Smooth muscle cell (in vitro differentiated cells): ENCODE results near the gene ETV6. TPM values are rescaled to one million over a fixed set of nuclear protein-coding genes. Genes with fewer than 3 reads are reported as not detected.

Experiments
- DNase-seq: peaks from one replicate; lab custom pipeline; 2025; ENCODE audit not compliant: unreplicated experiment; lab: John Stamatoyannopoulos, UW
- H2AFZ ChIP-seq: fragments of 200-600 bp; sonication (generic); 2 replicates; pipeline ENCODE4 v1.6.0; 2016; ENCODE audit warnings: antibody characterized with exemption, low read depth, mild to moderate bottlenecking
- H3F3A ChIP-seq: fragments of 200-600 bp; sonication (generic); 2 replicates; pipeline ENCODE4 v1.6.0; 2017; ENCODE audit warnings: antibody characterized with exemption, low read depth
- H3K27ac ChIP-seq: fragments of 200-600 bp; sonication (generic); 2 replicates; pipeline ENCODE4 v1.5.1; 2016; ENCODE audit warnings: low read depth, mild to moderate bottlenecking
- H3K27me3 ChIP-seq: fragments of 200-600 bp; sonication (generic); 2 replicates; pipeline ENCODE4 v1.6.1; 2016; ENCODE audit warnings: low read depth, mild to moderate bottlenecking
- H3K36me3 ChIP-seq: fragments of 200-600 bp; sonication (generic); 2 replicates; pipeline ENCODE4 v1.5.1; 2016; ENCODE audit warnings: low read depth
- H3K4me1 ChIP-seq: fragments of 200-600 bp; sonication (generic); 2 replicates; pipeline ENCODE4 v1.5.1; 2016; ENCODE audit warnings: low read depth
- H3K4me2 ChIP-seq: fragments of 200-600 bp; sonication (generic); 2 replicates; pipeline ENCODE4 v1.6.0; 2016; ENCODE audit warnings: mild to moderate bottlenecking
- H3K4me3 ChIP-seq: fragments of 200-600 bp; sonication (generic); 2 replicates; pipeline ENCODE4 v1.5.1; 2016; ENCODE audit warnings: mild to moderate bottlenecking
- H3K79me2 ChIP-seq: fragments of 200-600 bp; sonication (generic); 2 replicates; pipeline ENCODE4 v1.6.0; 2016; ENCODE audit warnings: low read depth, mild to moderate bottlenecking
- H3K9ac ChIP-seq: fragments of 200-600 bp; sonication (generic); 2 replicates; pipeline ENCODE4 v1.6.0; 2016; ENCODE audit warnings: low read depth
- H3K9me3 ChIP-seq: fragments of 200-600 bp; sonication (generic); replicated peaks from 2 replicates; pipeline ENCODE4 v1.5.1; 2016; ENCODE audit warnings: low read depth
- H4K20me1 ChIP-seq: fragments of 200-600 bp; sonication (generic); 2 replicates; pipeline ENCODE4 v1.6.0; 2016; ENCODE audit warnings: low read depth
- WGBS: methylation state at CpG from one replicate; pipeline ENCODE4 v1.1.7; 2016; ENCODE audit warnings: low lambda C conversion rate; 5-methylcytosine and 5-hydroxymethylcytosine counted together
- polyA plus RNA-seq: library from polyadenylated mRNA; unstranded; fragments of >200 nt; fragmentation: Nextera tagmentation; extraction: Ambion mirVana; gene quantifications from 2 replicates; pipeline ENCODE4 v1.2.1, GENCODE V29; 2016
- total RNA-seq: library from RNA; depleted of rRNA; stranded (reverse); fragments of >200 nt; gene quantifications from 2 replicates; pipeline ENCODE4 v1.2.3, GENCODE V29; 2014
- TF ChIP-seq, protein P1 (sequence below): fragments of 200-600 bp; sonication (generic); IDR thresholded peaks from 2 replicates; pipeline ENCODE4 v1.5.1; 2017; ENCODE audit warnings: borderline replicate concordance, mild to moderate bottlenecking, antibody characterized with exemption; ENCODE audit not compliant: insufficient read depth, poor library complexity, severe bottlenecking

ETV6 gene
- total and polyA plus RNA-seq, 2 experiments from 2014 or later: 11.5 to 23.8 TPM

DNA sequence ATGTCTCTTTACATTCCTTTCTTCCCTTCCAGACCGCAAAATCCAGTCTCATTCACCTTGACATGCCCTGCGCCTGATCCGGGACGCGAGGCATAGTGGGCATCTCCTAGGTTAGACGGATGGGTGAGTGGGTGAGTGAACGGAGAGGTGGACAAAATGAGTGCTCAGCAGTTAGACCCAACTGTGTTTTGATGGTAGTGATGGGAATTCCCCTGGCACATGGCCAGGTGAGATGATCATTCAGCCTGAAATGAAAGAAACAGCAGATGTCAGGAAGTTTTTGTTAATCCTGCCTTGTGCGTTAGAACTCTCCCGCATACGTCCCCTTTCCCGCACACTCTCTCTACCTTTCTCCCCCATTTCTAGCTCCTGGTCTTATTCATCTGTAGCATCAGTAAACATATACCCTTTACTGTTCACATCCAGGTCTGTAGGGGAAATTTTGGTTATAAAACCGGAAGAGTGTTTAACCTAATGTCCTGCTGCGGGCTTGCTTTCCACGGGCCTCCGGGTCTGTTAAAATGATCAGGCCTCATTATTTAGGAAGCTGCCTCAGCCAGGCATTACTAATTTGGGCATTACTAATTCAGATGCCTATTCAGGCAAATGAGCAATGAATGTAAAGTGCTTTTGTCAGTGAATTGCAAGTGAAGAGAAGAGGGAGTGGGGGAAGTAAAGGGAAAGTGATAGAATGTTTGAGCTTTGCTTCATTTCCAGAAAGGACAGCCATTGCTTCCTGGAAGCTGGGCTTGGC is 172.8 kb downstream of the ETV6 start:
- H3K27me3 ChIP-seq: no peaks in the 10 kb centered on the region
- H3K9ac ChIP-seq: peak overlapping the region; percentile 76
- H3K27ac ChIP-seq: peak overlapping the region; percentile 91
- peak overlapping the region; percentile 32 for H3K4me2 ChIP-seq
- H3F3A ChIP-seq: peaks cover 14% of the 10 kb centered on the region
- H2AFZ ChIP-seq: no peak overlapping the region
- H3K4me3 ChIP-seq: no peak overlapping the region
- H3K79me2 ChIP-seq: peaks cover 38% of the 10 kb centered on the region
- H3K36me3 ChIP-seq: peaks cover 2% of the 10 kb centered on the region
- TF ChIP-seq, protein P1, sequence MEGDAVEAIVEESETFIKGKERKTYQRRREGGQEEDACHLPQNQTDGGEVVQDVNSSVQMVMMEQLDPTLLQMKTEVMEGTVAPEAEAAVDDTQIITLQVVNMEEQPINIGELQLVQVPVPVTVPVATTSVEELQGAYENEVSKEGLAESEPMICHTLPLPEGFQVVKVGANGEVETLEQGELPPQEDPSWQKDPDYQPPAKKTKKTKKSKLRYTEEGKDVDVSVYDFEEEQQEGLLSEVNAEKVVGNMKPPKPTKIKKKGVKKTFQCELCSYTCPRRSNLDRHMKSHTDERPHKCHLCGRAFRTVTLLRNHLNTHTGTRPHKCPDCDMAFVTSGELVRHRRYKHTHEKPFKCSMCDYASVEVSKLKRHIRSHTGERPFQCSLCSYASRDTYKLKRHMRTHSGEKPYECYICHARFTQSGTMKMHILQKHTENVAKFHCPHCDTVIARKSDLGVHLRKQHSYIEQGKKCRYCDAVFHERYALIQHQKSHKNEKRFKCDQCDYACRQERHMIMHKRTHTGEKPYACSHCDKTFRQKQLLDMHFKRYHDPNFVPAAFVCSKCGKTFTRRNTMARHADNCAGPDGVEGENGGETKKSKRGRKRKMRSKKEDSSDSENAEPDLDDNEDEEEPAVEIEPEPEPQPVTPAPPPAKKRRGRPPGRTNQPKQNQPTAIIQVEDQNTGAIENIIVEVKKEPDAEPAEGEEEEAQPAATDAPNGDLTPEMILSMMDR: no peak
- H4K20me1 ChIP-seq: no peaks in the 10 kb centered on the region
- whole genome bisulfite sequencing: 76% methylated on average over 15 of the region's 15 CpGs
- peaks cover 40% of the 10 kb centered on the region for H3K4me1 ChIP-seq
- DNase-seq: no peak
- H3K9me3 ChIP-seq: no peaks in the 10 kb centered on the region

DNA sequence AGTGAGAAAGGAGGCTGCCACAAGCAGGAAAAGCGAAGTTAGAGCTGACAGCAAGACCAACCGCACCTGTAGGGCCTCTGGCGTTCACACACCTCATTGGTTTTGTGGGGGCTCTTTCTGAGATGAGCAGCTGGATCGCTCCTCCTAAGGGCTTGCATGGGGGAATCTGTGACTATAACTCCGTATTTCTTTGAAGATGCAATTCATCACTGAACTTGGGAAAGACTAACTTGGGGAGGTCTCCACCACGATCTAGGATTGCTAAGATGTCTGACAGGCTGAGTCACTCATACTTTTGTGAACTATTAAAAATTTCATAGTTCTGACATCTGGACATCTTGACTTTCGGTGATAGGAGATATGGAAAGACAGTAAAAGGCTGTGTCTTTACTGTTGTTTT is 173.6 kb downstream of the ETV6 start:
- Histone ChIP-seq H3K9ac (peak overlapping the region; percentile 76), H3K4me2 (peak overlapping the region; percentile 32), H2AFZ (no peak overlapping the region)

DNA sequence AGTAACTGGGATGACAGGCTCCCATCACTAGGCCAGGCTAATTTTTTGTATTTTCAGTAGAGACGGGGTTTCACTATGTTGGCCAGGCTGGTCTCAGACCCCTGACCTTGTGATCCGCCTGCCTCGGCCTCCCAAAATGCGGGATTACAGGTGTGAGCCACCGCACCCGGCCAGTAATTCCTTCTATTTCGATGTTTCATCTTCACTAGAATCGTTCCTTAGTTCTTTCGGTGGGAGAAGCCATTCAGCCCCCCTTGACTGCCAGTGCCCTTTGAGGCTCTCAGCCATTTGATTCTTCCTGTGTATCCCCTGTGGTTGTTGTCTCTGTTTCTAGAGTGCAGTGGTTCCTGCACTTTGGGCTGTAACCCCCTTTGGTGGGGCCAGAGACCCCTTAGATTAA is 174.1 kb downstream of the ETV6 start:
- peak overlapping the region; percentile 91 for H3K27ac ChIP-seq

More for the DNA sequence above, 173.6 kb downstream of the ETV6 start:
- no peaks in the 10 kb centered on the region for H3K27me3 ChIP-seq
- DNase-seq: no peak
- peaks cover 17% of the 10 kb centered on the region for H3F3A ChIP-seq
- peak overlapping the region; percentile 91 for H3K27ac ChIP-seq
- H4K20me1 ChIP-seq: peaks cover 4% of the 10 kb centered on the region
- 56% methylated on average over 7 of the region's 7 CpGs for WGBS
- peaks cover 48% of the 10 kb centered on the region for H3K4me1 ChIP-seq
- peaks cover 30% of the 10 kb centered on the region for H3K79me2 ChIP-seq
- peaks cover 2% of the 10 kb centered on the region for H3K36me3 ChIP-seq
- H3K4me3 ChIP-seq: no peak overlapping the region
- TF ChIP-seq, protein P1: no peak
- H3K9me3 ChIP-seq: no peaks in the 10 kb centered on the region

More for the DNA sequence above, 174.1 kb downstream of the ETV6 start:
- Histone ChIP-seq H3K4me1 (peaks cover 53% of the 10 kb centered on the region), H3K9ac (no peak overlapping the region), H3K9me3 (no peaks in the 10 kb centered on the region), H3K4me2 (peak overlapping the region; percentile 32), H2AFZ (no peak overlapping the region), H3K27me3 (no peaks in the 10 kb centered on the region), H4K20me1 (peaks cover 6% of the 10 kb centered on the region), H3F3A (peaks cover 23% of the 10 kb centered on the region), H3K36me3 (peaks cover 2% of the 10 kb centered on the region), H3K4me3 (no peak overlapping the region), H3K79me2 (peaks cover 29% of the 10 kb centered on the region)
- DNase-seq: no peak
- TF ChIP-seq, protein P1: no peak
- 98% methylated on average over 9 of the region's 9 CpGs for WGBS
